H1 (cell line): Measurements from ENCODE around the gene GDAP2. TPM values are rescaled to one million over a fixed set of nuclear protein-coding genes. Genes with fewer than 3 reads are reported as not detected.

Source experiments
- CHD2 ChIP-seq: IDR thresholded peaks from 2 replicates; pipeline ENCODE4 v1.6.1; 2012; ENCODE audit warnings: low read length, improper control_type of control experiment
- NRF1 ChIP-seq: IDR thresholded peaks from 2 replicates; pipeline ENCODE4 v1.6.1; 2011; ENCODE audit warnings: mild to moderate bottlenecking, low read depth, low read length, improper control_type of control experiment
- TCF12 ChIP-seq: IDR thresholded peaks from 2 replicates; pipeline ENCODE4 v1.6.1; 2011; ENCODE audit warnings: low read depth, mild to moderate bottlenecking, low read length
- polyA plus RNA-seq, 7 experiments: library from polyadenylated mRNA; depleted of rRNA in 3 of 7; stranded (reverse) in 5 of 7; unstranded in 2 of 7; fragments of >200 nt in 5 of 7; fragments of 200-250 nt in 2 of 7; gene quantifications; 1 replicate in 5 of 7; 2 replicates in 1 of 7; 4 replicates in 1 of 7; pipeline versions ENCODE4 v1.2.1 to v1.2.3, GENCODE V29; 2011 to 2013; ENCODE audit warnings: missing spikeins in 2 of 7, mixed read lengths in 2 of 7
- total RNA-seq: library from RNA; stranded (reverse); fragmentation: NEBNext Ultra II Directional; extraction: Animal tissue kit (Norgen Biotek cat#: 25700); gene quantifications from 2 replicates; pipeline ENCODE4 v1.2.1, GENCODE V29; 2021

GDAP2 gene
- total and polyA plus RNA-seq, 2 of the 8 experiments (the other 6 are each of a cell fraction or from before 2014, with no cell fraction given): 8.6 to 27.8 TPM

GRCh38 chr1:117841117-117841650 is 88.2 kb downstream of the GDAP2 start (continued):
- no peak for TF ChIP-seq NRF1
- TF ChIP-seq CHD2: no peak
- no peak for TF ChIP-seq TCF12
